ENCODE data around the gene OTOF.

OTOF gene

GRCh38 chr2:26492749-26493515 is 15.0 kb upstream of the OTOF start:
- no peak for TF ChIP-seq CTCF (IDR thresholded peaks at IDR 0.05; ENCODE audit: extremely low read depth, missing control alignments)
- DNase-seq (ENCODE audit: low spot score): no peak

DNA sequence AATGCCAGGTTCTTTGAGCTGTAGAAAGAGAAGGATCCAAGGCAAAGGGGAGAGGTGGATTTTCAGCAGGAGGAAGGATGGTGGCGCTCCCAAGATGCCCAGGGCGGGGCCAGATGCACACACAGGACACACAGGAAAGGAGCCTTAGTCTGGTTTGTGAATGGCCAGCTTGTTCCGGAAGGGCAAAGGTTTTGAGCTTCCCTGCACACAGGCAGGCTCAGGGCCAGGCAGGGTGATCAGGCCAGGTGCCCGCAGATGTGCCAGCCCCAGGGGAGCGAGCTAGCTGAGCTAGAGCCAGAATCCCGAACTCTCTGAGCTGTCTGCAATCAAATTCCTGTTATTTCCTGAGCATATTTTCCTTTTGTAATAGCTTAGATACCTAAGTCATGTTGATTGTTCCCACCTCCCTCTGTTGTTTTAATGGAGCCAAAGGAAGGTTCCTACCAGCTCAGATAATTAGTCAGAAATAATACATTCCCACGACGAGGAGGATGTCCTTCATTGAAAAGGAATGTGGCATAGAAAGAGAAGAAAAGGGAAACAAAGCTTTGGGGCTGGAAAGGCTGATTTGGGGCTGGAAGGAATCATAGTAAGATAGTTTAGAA is 13.7 kb upstream of the OTOF start:
- no peak for TF ChIP-seq CTCF (IDR thresholded peaks at IDR 0.05; ENCODE audit: extremely low read depth, missing control alignments)
- no peak for DNase-seq (ENCODE audit: low spot score)

GRCh38 chr2:26489213-26489850 is 11.4 kb upstream of the OTOF start:
- no peak for TF ChIP-seq CTCF (IDR thresholded peaks at IDR 0.05; ENCODE audit: extremely low read depth, missing control alignments)
- DNase-seq (ENCODE audit: low spot score): no peak

GRCh38 chr2:26488463-26489212 is 10.7 kb upstream of the OTOF start:
- no peak for DNase-seq (ENCODE audit: low spot score)

DNA sequence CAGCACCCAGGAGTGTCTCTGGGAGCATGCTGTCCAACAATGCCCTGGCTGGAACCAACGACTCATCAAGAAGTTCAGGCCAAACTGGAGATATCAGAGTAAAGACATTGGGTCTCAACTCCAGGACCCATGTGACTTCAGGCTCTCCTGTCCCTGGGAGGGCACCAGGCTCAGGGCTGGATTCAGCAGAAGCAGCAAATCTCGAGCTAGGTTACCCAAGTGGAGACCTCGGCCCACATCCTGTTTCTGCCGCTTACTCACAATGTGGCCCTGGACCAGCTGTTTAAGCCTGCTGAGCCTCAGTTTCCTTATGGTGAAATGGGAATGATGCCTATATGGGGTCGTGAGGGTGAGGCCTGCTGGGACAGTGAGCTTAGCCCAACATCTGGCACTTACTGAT is 9.3 kb upstream of the OTOF start:
- no peak for DNase-seq (ENCODE audit: low spot score)
- TF ChIP-seq CTCF (IDR thresholded peaks at IDR 0.05; ENCODE audit: extremely low read depth, missing control alignments): no peak

More at GRCh38 chr2:26488463-26489212, 10.7 kb upstream of the OTOF start:
- no peak for TF ChIP-seq CTCF (IDR thresholded peaks at IDR 0.05; ENCODE audit: extremely low read depth, missing control alignments)

GRCh38 chr2:26486789-26487188 is 8.9 kb upstream of the OTOF start:
- DNase-seq (ENCODE audit: low spot score): no peak
- no peak for TF ChIP-seq CTCF (IDR thresholded peaks at IDR 0.05; ENCODE audit: extremely low read depth, missing control alignments)

All from GM20000 (cell line).